ENCODE measurements around the gene DHX16. TPM values are rescaled to one million over a fixed set of nuclear protein-coding genes. Genes with fewer than 3 reads are reported as not detected.

DHX16 gene
- total RNA-seq, 1 donor from 2014 or later: 38.5 TPM

DNA sequence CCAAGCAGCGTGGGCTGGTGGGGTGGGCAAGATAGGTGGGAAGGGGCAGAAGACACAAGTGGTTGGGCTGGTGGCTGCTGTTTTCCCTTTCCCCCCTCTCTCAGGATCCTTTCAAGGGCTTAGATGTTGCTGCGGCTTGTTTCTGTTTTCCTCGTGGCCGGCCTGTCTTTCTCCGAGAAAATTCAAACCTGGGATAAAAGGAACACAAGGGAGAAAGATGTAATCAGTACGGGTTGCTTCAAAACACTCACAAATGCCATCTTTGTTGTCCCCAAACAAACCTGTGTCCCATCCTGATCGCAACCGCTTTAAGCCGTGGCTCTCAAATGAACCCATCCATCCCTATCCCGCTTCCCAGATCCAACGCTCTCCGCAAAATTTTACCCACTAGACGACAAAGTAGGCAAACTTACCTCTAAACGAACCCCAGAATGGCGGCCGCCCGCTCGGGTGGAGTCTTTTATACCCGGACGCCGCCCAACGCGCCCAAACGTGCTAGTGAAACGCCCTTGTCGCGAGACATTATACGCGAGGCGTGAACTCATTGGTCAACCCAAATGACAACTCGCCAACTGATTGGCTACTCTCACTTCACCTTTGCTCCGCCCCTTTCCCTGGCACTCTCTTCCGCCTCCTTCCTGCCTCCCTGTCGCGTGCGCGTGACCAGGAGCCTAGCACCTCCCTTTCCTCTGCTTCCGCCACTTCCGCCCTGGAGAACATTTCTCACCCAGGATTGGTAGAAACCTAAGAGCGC lies 55.8 kb downstream of the DHX16 start, which contains the start of gene PPP1R10:
Gene PPP1R10, minus strand, starts transcription at position 433 of the 754 bp plus-strand sequence. CDS start 7,299 bp downstream, outside the sequence.
- H3K4me3 Mint-ChIP-seq (ENCODE audit: unreplicated experiment): peak within 1 kb of the TSS; percentile 99
- no peaks in the 10 kb centered on the region for H3K9me3 Mint-ChIP-seq (ENCODE audit: unreplicated experiment)
- H3K4me1 Mint-ChIP-seq (ENCODE audit: unreplicated experiment): peaks cover 41% of the 10 kb centered on the region
- peak within 1 kb of the TSS; percentile 100 for H3K27ac Mint-ChIP-seq (ENCODE audit: unreplicated experiment)
- TF ChIP-seq, protein P1, sequence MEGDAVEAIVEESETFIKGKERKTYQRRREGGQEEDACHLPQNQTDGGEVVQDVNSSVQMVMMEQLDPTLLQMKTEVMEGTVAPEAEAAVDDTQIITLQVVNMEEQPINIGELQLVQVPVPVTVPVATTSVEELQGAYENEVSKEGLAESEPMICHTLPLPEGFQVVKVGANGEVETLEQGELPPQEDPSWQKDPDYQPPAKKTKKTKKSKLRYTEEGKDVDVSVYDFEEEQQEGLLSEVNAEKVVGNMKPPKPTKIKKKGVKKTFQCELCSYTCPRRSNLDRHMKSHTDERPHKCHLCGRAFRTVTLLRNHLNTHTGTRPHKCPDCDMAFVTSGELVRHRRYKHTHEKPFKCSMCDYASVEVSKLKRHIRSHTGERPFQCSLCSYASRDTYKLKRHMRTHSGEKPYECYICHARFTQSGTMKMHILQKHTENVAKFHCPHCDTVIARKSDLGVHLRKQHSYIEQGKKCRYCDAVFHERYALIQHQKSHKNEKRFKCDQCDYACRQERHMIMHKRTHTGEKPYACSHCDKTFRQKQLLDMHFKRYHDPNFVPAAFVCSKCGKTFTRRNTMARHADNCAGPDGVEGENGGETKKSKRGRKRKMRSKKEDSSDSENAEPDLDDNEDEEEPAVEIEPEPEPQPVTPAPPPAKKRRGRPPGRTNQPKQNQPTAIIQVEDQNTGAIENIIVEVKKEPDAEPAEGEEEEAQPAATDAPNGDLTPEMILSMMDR (IDR thresholded peaks at IDR 0.05; ENCODE audit: unreplicated experiment): no peak
- peaks cover 34% of the 10 kb centered on the region for H3K36me3 Mint-ChIP-seq (ENCODE audit: low read depth, unreplicated experiment)
- H3K27me3 Mint-ChIP-seq (ENCODE audit: unreplicated experiment): peaks cover 20% of the 10 kb centered on the region
- DNase-seq (ENCODE audit: low spot score): peak; percentile 96

DNA sequence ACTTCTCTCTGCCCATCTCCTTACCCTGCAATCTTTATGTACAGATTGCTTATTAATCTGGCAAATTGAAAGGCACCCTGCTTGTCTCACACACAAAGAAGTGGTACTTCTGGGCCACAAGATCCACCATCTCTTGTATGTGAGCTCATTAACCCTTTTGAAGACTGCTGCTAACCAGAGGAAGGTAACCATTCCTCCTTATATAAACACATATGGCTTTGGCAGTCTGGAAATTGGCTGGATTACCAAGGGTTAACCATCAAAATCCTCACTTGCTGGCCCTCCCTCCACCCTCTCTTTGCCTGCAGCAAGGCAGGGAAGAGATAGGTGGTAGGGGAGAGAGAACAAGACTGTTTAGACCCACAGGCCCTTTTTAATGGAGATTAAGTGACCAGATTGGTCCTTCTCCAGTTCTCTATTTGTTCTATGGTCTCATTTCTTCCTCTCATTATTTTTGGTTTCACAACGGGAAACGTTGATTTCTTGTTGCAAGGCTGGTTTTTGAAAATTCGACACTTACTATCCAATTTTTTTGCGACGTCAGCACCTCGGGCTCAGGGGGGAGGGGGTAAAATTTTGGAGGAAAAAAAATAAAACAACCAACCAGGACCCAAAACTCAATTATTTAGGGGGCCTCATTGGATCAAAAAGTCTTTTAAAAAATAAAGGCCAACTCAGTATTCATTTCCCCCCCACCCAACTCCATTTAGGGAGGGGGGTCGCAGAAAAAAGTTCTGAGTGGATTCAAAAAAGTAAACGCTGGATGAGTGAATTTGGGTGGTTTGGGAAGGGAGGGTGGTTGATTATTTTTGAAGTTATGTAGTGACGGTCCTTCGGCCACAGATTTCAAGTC lies 56.6 kb downstream of the DHX16 start:
- DNase-seq (ENCODE audit: low spot score): no peak
- Mint-ChIP-seq H3K27ac (ENCODE audit: unreplicated experiment) (peak overlapping the region; percentile 100), H3K9me3 (ENCODE audit: unreplicated experiment) (no peaks in the 10 kb centered on the region), H3K36me3 (ENCODE audit: low read depth, unreplicated experiment) (peaks cover 34% of the 10 kb centered on the region), H3K4me3 (ENCODE audit: unreplicated experiment) (peak overlapping the region; percentile 99), H3K27me3 (ENCODE audit: unreplicated experiment) (peaks cover 20% of the 10 kb centered on the region), H3K4me1 (ENCODE audit: unreplicated experiment) (peaks cover 45% of the 10 kb centered on the region)
- TF ChIP-seq, protein P1 (IDR thresholded peaks at IDR 0.05; ENCODE audit: unreplicated experiment): no peak

DNA sequence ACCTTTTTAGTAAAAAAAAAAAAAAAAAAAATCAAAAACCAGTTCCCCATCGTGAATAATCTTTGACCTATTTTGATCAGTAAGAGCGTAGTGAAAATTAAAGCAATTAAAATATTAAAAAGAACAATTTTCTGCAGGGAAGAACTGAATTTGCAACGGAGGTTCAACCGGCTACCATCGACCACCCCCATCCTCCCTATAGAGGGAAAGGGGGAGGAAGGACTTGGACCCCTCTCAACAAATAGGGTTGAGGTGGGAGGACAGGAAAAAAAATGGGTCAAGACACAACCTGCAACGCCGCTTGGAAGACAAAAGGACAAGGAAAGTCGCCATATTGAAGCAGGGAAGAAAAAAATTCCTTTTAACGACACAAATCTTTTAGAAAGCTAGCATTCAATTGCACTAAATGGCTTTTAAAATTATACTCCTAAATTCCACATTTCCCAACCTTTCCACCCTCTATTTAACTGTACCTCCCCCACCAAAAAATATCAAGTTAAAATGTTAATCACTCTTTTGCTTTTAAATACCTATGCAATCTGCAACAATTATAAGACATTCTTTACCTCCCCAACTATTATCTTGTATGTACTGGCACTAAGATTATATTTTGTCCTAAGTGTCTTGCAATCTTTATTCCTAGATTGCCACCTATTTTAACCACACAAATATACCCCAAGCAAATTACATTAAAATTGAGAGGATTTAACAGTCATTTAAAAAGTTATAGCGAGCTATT lies 57.4 kb downstream of the DHX16 start:
- Mint-ChIP-seq H3K27me3 (ENCODE audit: unreplicated experiment) (peaks cover 20% of the 10 kb centered on the region), H3K36me3 (ENCODE audit: low read depth, unreplicated experiment) (peaks cover 34% of the 10 kb centered on the region), H3K27ac (ENCODE audit: unreplicated experiment) (peak overlapping the region; percentile 100), H3K9me3 (ENCODE audit: unreplicated experiment) (no peaks in the 10 kb centered on the region), H3K4me1 (ENCODE audit: unreplicated experiment) (peaks cover 45% of the 10 kb centered on the region), H3K4me3 (ENCODE audit: unreplicated experiment) (peak overlapping the region; percentile 99)
- no peak for DNase-seq (ENCODE audit: low spot score)
- TF ChIP-seq, protein P1 (IDR thresholded peaks at IDR 0.05; ENCODE audit: unreplicated experiment): no peak

DNA sequence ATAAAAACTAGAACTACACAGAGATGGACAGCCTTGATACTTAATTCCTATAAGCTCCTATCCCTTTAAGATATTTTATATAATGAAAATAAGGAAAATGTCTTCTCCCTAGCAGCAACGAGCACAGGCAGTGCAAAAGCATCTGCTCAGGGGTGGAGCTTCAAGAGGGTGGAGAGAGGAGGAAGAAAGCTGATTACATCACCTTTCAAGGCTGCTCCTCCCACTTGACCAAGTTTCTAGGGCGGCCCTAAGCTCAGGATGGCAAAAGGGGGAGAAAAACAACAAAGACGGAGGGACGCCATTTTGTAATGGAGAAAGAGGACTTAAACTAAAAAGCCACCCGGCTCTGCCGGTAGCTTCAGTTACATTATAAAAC lies 58.0 kb downstream of the DHX16 start:
- TF ChIP-seq, protein P1 (IDR thresholded peaks at IDR 0.05; ENCODE audit: unreplicated experiment): no peak
- Mint-ChIP-seq H3K27me3 (ENCODE audit: unreplicated experiment) (peaks cover 20% of the 10 kb centered on the region), H3K36me3 (ENCODE audit: low read depth, unreplicated experiment) (peaks cover 34% of the 10 kb centered on the region), H3K4me3 (ENCODE audit: unreplicated experiment) (peak overlapping the region; percentile 99), H3K9me3 (ENCODE audit: unreplicated experiment) (no peaks in the 10 kb centered on the region), H3K27ac (ENCODE audit: unreplicated experiment) (peak overlapping the region; percentile 100), H3K4me1 (ENCODE audit: unreplicated experiment) (peaks cover 45% of the 10 kb centered on the region)
- peak; percentile 69 for DNase-seq (ENCODE audit: low spot score)

Measured in endothelial cell (in vitro differentiated cells).